Type B pancreatic cell (in vitro differentiated cells): ENCODE measurements around the gene GUK1. TPM values are rescaled to one million over a fixed set of nuclear protein-coding genes. Genes with fewer than 3 reads are reported as not detected.
"Not testable (repeated sequence)": the region's sequence is repeated elsewhere in the genome, so short reads cannot be mapped to it uniquely, and the experiment has no call there.

Experiments used
- DNase-seq: peaks from one replicate; pipeline ENCODE4 v3.0.0; 2021; ENCODE audit warnings: mixed read lengths; ENCODE audit not compliant: unreplicated experiment; ENCODE audit errors: extremely low spot score
- H3K27ac Mint-ChIP-seq: 2 replicates; pipeline ENCODE4 v1.8.0; 2021; ENCODE audit warnings: mild to moderate bottlenecking, mixed read lengths
- H3K27me3 Mint-ChIP-seq: 2 replicates; pipeline ENCODE4 v1.8.0; 2021; ENCODE audit warnings: mixed read lengths
- H3K36me3 Mint-ChIP-seq: 2 replicates; pipeline ENCODE4 v1.8.0; 2021; ENCODE audit warnings: mixed read lengths
- H3K4me1 Mint-ChIP-seq: one replicate; pipeline ENCODE4 v1.8.0; 2021; ENCODE audit warnings: mixed read lengths; ENCODE audit not compliant: unreplicated experiment
- H3K4me3 Mint-ChIP-seq: 2 replicates; pipeline ENCODE4 v1.8.0; 2021; ENCODE audit warnings: mild to moderate bottlenecking, mixed read lengths
- H3K9me3 Mint-ChIP-seq: 2 replicates; pipeline ENCODE4 v1.8.0; 2021; ENCODE audit warnings: mixed read lengths
- total RNA-seq: library from RNA; stranded (reverse); gene quantifications from 2 replicates; pipeline ENCODE4 v1.2.1, GENCODE V29; 2021; ENCODE audit warnings: low replicate concordance
- TF ChIP-seq, protein P1 (sequence below): fragments of 200-600 bp; sonication (generic); conservative IDR thresholded peaks from 2 replicates; pipeline ENCODE4 v1.5.0; 2021; ENCODE audit warnings: antibody characterized with exemption, mild to moderate bottlenecking

GUK1 gene
- total RNA-seq, 1 donor from 2014 or later, result 133 TPM

- TF ChIP-seq, protein P1, sequence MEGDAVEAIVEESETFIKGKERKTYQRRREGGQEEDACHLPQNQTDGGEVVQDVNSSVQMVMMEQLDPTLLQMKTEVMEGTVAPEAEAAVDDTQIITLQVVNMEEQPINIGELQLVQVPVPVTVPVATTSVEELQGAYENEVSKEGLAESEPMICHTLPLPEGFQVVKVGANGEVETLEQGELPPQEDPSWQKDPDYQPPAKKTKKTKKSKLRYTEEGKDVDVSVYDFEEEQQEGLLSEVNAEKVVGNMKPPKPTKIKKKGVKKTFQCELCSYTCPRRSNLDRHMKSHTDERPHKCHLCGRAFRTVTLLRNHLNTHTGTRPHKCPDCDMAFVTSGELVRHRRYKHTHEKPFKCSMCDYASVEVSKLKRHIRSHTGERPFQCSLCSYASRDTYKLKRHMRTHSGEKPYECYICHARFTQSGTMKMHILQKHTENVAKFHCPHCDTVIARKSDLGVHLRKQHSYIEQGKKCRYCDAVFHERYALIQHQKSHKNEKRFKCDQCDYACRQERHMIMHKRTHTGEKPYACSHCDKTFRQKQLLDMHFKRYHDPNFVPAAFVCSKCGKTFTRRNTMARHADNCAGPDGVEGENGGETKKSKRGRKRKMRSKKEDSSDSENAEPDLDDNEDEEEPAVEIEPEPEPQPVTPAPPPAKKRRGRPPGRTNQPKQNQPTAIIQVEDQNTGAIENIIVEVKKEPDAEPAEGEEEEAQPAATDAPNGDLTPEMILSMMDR, result no peak
- H3K36me3 Mint-ChIP-seq, result no peaks in the 10 kb centered on the region
- peaks cover 6% of the 10 kb centered on the region for H3K4me1 Mint-ChIP-seq
- H3K9me3 Mint-ChIP-seq, result no peaks in the 10 kb centered on the region
- no peaks in the 10 kb centered on the region for H3K27me3 Mint-ChIP-seq
- H3K27ac Mint-ChIP-seq, result peak overlapping the region; percentile 98
- H3K4me3 Mint-ChIP-seq, result peak overlapping the region; percentile 96
- no peak for DNase-seq
Observed at GRCh38 chr1:228110556-228110955, 29.5 kb upstream of the GUK1 start.

GRCh38 chr1:228111315-228111714 lies 28.8 kb upstream of the GUK1 start:
- not testable (repeated sequence) for H3K27me3 Mint-ChIP-seq, H3K27ac Mint-ChIP-seq, H3K4me3 Mint-ChIP-seq, H3K9me3 Mint-ChIP-seq, H3K36me3 Mint-ChIP-seq, DNase-seq, H3K4me1 Mint-ChIP-seq

- Mint-ChIP-seq H3K4me1 (peaks cover 6% of the 10 kb centered on the region), H3K9me3 (no peaks in the 10 kb centered on the region), H3K27ac (no peak overlapping the region), H3K4me3 (no peak overlapping the region), H3K27me3 (no peaks in the 10 kb centered on the region), H3K36me3 (no peaks in the 10 kb centered on the region)
- TF ChIP-seq, protein P1, result no peak
- DNase-seq, result no peak
Observed at GRCh38 chr1:228112167-228112566, 27.9 kb upstream of the GUK1 start.

DNA sequence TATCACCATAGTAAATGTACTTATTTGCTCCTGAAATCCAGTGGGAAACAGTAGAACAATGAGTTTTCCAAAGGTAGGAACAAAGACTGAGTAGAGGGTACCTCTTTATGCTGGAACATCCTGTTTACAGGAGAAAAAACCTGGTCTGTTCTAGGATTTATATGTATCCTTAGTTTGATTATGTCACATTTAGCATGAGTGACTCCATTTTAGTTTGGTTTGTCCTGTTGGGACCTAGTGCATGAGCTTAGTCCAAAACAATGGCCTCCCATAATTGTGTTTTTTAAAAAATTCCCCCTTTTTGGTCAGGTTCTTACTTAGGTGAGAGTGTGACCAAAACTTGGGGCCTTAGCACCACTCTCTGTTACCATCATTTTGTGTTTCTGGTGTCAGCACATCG lies 27.5 kb upstream of the GUK1 start:
- H3K4me3 Mint-ChIP-seq, result no peak overlapping the region
- H3K9me3 Mint-ChIP-seq, result no peaks in the 10 kb centered on the region
- H3K4me1 Mint-ChIP-seq, result peaks cover 6% of the 10 kb centered on the region
- H3K27ac Mint-ChIP-seq, result no peak overlapping the region
- no peak for DNase-seq
- TF ChIP-seq, protein P1, result no peak
- peaks cover 3% of the 10 kb centered on the region for H3K36me3 Mint-ChIP-seq
- no peaks in the 10 kb centered on the region for H3K27me3 Mint-ChIP-seq

DNA sequence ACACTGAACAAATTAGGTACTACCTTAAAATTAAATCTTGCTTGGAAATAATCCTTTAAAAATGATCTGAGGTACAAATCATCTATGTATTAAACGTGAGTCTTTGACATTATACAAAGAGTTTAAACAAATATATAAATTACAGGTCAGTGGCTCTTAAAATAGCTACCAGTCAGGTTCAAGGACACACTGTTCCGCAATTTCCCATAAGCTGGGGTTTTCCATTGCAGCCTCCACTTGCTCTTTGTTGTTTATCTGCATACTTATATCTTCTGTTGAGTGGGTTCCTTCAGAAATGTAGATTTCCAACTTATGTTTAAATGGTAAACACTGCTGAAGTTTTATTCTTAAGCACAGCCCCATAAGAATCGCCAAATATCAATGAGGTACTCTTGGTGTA lies 25.3 kb upstream of the GUK1 start:
- Mint-ChIP-seq H3K4me3 (no peak overlapping the region), H3K36me3 (peaks cover 3% of the 10 kb centered on the region), H3K9me3 (no peaks in the 10 kb centered on the region), H3K27me3 (no peaks in the 10 kb centered on the region), H3K27ac (no peak overlapping the region), H3K4me1 (peaks cover 5% of the 10 kb centered on the region)
- TF ChIP-seq, protein P1, result no peak
- DNase-seq, result no peak

- Mint-ChIP-seq H3K4me3 (no peak overlapping the region), H3K27me3 (peaks cover 2% of the 10 kb centered on the region), H3K9me3 (no peaks in the 10 kb centered on the region), H3K27ac (no peak overlapping the region), H3K4me1 (no peaks in the 10 kb centered on the region), H3K36me3 (peaks cover 3% of the 10 kb centered on the region)
- no peak for DNase-seq
- TF ChIP-seq, protein P1, result no peak
Observed at GRCh38 chr1:228117335-228117734, 22.7 kb upstream of the GUK1 start.
